Measurements from ENCODE around the gene TCEA3. TPM values are rescaled to one million over a fixed set of nuclear protein-coding genes. Genes with fewer than 3 reads are reported as not detected.

The TCEA3 gene
- total and polyA plus RNA-seq, 10 of the 15 experiments (the other 5 are each of a cell fraction or from before 2014, with no cell fraction given) = 0.06 to 0.23 (median 0.08) TPM; not detected in 7

DNA sequence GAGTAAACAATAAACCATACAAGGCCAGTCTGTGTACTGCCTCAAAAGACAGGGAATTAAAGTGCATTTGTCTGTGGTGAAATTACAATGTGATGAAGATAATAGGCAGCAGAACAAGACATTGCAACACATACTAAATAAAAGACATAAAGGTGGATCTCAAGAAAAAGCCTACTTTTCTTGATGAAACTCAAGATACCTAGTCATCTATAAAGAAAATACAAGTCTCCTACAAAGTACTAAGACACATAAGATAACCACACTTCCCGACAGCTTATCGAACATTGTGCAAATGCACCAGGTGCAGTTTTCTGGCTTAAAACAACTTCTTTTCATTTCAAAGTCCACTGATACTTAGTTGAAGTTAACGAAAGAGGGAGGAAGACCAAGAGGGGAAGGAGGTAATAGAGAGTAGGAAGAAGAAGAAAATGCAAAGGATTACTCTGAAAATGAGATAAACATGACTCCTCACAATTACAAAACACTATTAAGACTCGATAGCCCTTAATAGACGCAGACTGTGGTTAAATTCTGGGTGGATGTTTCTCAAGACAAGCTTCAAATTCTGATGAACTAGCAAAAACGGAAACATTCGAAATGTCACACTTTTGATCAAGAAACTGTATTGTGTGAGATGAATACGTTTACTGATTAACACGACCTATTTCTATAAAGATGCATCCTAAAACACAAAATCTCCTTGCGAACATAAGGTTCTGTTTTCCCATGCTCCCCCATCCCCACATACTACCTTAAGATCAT, 82.4 kb downstream of the TCEA3 start:
- Histone ChIP-seq H3K4me2 (ENCODE audit: control insufficient read depth, insufficient read depth) (peak overlapping the region; percentile 78), H3K27ac (ENCODE audit: control insufficient read depth, insufficient read depth) (peak overlapping the region; percentile 45), H3K9ac (ENCODE audit: control insufficient read depth, insufficient read depth, low read length) (peak overlapping the region; percentile 87), H3K36me3 (ENCODE audit: control insufficient read depth in 2 of 2, insufficient read depth in 2 of 2, low read length in 1 of 2) (peaks cover 0 to 7% of the 10 kb centered on the region in 2 experiments; a peak in 2 of 4 replicates), H3K79me2 (ENCODE audit: control insufficient read depth, insufficient read depth, low read length) (peaks cover 70% of the 10 kb centered on the region), H3K4me3 (peak overlapping the region; percentile 84), H3K27me3 (replicated peaks in 1 of 2; ENCODE audit: control insufficient read depth in 2 of 2, insufficient read depth in 2 of 2, low read length in 1 of 2) (no peaks in the 10 kb centered on the region), H3K4me1 (ENCODE audit: control insufficient read depth, insufficient read depth, low read length) (peaks cover 3% of the 10 kb centered on the region; the same call in 1 of the 2 replicates), H3K9me3 (replicated peaks; ENCODE audit: control insufficient read depth, insufficient read depth, low read length) (no peaks in the 10 kb centered on the region), H4K20me1 (ENCODE audit: control insufficient read depth, insufficient read depth) (peaks cover 17% of the 10 kb centered on the region; the same call in 1 of the 2 replicates), H2AFZ (ENCODE audit: control insufficient read depth, low read depth, low read length) (no peak overlapping the region)
- FAIRE-seq = no peak
- intact Hi-C loops (cut with micrococcal nuclease; ENCODE audit: unreplicated experiment) = loop anchor here (5.0 kb wide), 2 partner anchors 60 to 185 kb away; no protein-coding TSS in a partner anchor
- TF ChIP-seq, protein P1, sequence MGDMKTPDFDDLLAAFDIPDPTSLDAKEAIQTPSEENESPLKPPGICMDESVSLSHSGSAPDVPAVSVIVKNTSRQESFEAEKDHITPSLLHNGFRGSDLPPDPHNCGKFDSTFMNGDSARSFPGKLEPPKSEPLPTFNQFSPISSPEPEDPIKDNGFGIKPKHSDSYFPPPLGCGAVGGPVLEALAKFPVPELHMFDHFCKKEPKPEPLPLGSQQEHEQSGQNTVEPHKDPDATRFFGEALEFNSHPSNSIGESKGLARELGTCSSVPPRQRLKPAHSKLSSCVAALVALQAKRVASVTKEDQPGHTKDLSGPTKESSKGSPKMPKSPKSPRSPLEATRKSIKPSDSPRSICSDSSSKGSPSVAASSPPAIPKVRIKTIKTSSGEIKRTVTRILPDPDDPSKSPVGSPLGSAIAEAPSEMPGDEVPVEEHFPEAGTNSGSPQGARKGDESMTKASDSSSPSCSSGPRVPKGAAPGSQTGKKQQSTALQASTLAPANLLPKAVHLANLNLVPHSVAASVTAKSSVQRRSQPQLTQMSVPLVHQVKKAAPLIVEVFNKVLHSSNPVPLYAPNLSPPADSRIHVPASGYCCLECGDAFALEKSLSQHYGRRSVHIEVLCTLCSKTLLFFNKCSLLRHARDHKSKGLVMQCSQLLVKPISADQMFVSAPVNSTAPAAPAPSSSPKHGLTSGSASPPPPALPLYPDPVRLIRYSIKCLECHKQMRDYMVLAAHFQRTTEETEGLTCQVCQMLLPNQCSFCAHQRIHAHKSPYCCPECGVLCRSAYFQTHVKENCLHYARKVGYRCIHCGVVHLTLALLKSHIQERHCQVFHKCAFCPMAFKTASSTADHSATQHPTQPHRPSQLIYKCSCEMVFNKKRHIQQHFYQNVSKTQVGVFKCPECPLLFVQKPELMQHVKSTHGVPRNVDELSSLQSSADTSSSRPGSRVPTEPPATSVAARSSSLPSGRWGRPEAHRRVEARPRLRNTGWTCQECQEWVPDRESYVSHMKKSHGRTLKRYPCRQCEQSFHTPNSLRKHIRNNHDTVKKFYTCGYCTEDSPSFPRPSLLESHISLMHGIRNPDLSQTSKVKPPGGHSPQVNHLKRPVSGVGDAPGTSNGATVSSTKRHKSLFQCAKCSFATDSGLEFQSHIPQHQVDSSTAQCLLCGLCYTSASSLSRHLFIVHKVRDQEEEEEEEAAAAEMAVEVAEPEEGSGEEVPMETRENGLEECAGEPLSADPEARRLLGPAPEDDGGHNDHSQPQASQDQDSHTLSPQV (IDR thresholded peaks at IDR 0.05) = no peak
- TF ChIP-seq MEF2B (IDR thresholded peaks at IDR 0.05; ENCODE audit: partially characterized antibody, poor library complexity, severe bottlenecking) (no peak), JUNB (IDR thresholded peaks at IDR 0.05) (no peak), PAX8 (IDR thresholded peaks at IDR 0.05) (no peak), RUNX3 (IDR thresholded peaks at IDR 0.05; ENCODE audit: low read length) (no peak), PML (IDR thresholded peaks at IDR 0.05; ENCODE audit: low read length) (no peak), MTA2 (IDR thresholded peaks at IDR 0.05; ENCODE audit: low read depth) (no peak)
- TF ChIP-seq, protein P2, sequence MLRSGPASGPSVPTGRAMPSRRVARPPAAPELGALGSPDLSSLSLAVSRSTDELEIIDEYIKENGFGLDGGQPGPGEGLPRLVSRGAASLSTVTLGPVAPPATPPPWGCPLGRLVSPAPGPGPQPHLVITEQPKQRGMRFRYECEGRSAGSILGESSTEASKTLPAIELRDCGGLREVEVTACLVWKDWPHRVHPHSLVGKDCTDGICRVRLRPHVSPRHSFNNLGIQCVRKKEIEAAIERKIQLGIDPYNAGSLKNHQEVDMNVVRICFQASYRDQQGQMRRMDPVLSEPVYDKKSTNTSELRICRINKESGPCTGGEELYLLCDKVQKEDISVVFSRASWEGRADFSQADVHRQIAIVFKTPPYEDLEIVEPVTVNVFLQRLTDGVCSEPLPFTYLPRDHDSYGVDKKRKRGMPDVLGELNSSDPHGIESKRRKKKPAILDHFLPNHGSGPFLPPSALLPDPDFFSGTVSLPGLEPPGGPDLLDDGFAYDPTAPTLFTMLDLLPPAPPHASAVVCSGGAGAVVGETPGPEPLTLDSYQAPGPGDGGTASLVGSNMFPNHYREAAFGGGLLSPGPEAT (IDR thresholded peaks at IDR 0.05; ENCODE audit: low read depth) = no peak
- ChIA-PET POLR2A (interaction anchor here (1.9 kb wide), 1 partner anchor 26 kb away, joined by 8 read pairs; no protein-coding TSS in a partner anchor), SMC1A (ENCODE audit: uncharacterized antibody, unreplicated experiment) (interaction anchor here (0.6 to 2.8 kb wide), 2 partner anchors 25 to 202 kb away, joined by 3 to 9 read pairs; no protein-coding TSS in a partner anchor), RAD21 (ENCODE audit: unreplicated experiment) (interaction anchor here (2.6 kb wide), 1 partner anchor 26 kb away, joined by 7 read pairs; no protein-coding TSS in a partner anchor), CTCF (interaction anchor here (0.9 to 1.4 kb wide), 3 partner anchors 26 to 187 kb away, joined by 3 to 5 read pairs (median 4); no protein-coding TSS in a partner anchor)
- DNase-seq (ENCODE audit: low read depth, low spot score) = no peak
- no peak for ATAC-seq
- in situ Hi-C loops (cut with MboI) = no loop called here
- WGBS (ENCODE audit: insufficient coverage, insufficient replicate concordance, low lambda C conversion rate, missing lambda C conversion rate) = 1% methylated on average over 10 of the region's 10 CpGs
- TSS peak; percentile 46 for BruUV-seq (replicated peaks)
